Ishikawa (cell line): ENCODE measurements around the gene SLC35G6.

Experiments used
- EP300 ChIP-seq: IDR thresholded peaks from 2 replicates; pipeline ENCODE4 v1.6.1; 2012; ENCODE audit warnings: borderline replicate concordance
- RAD21 ChIP-seq: IDR thresholded peaks from 2 replicates; pipeline ENCODE4 v1.6.1; 2012; ENCODE audit warnings: low read depth
- REST ChIP-seq: IDR thresholded peaks from 2 replicates; pipeline ENCODE4 v1.6.1; 2012; ENCODE audit warnings: low read depth, mild to moderate bottlenecking
- TEAD4 ChIP-seq: IDR thresholded peaks from 2 replicates; pipeline ENCODE4 v1.6.1; 2012
- YY1 ChIP-seq: IDR thresholded peaks from 2 replicates; pipeline ENCODE4 v1.6.1; 2012; ENCODE audit warnings: low read depth
- ZBTB7A ChIP-seq: IDR thresholded peaks from 2 replicates; pipeline ENCODE4 v1.6.1; 2012; ENCODE audit warnings: low read depth

GRCh38 chr17:7495906-7496434 is 14.7 kb downstream of the SLC35G6 start:
- TF ChIP-seq EP300 (no peak), YY1 (no peak), RAD21 (no peak), TEAD4 (no peak), ZBTB7A (no peak), REST (no peak)
